Ammon's horn (tissue), 1 donor: ENCODE measurements around the gene TRAPPC6A.

Experiments
- DNase-seq: peaks from one replicate; pipeline ENCODE4 v3.0.0-alpha.2; 2016; ENCODE audit warnings: low spot score

TRAPPC6A gene

GRCh38 chr19:45177817-45178261 lies at the start of gene TRAPPC6A:
TRAPPC6A (minus strand) TSS chr19:45178237; CDS start chr19:45178218, 19 bp downstream.
- DNase-seq: no peak

- no peak for DNase-seq
Measured at GRCh38 chr19:45224645-45225044, 46.6 kb upstream of the TRAPPC6A start.

- no peak for DNase-seq
Measured at GRCh38 chr19:45223879-45224278, 45.8 kb upstream of the TRAPPC6A start.

- no peak for DNase-seq
Measured at GRCh38 chr19:45222724-45223123, 44.7 kb upstream of the TRAPPC6A start.

GRCh38 chr19:45218911-45219743 lies 41.1 kb upstream of the TRAPPC6A start:
- DNase-seq: no peak

- no peak for DNase-seq
Measured at GRCh38 chr19:45218426-45218825, 40.4 kb upstream of the TRAPPC6A start.

- no peak for DNase-seq
Measured at GRCh38 chr19:45217957-45218334, 39.9 kb upstream of the TRAPPC6A start.

GRCh38 chr19:45217193-45217956 lies 39.3 kb upstream of the TRAPPC6A start:
- no peak for DNase-seq

GRCh38 chr19:45216667-45217066 lies 38.6 kb upstream of the TRAPPC6A start:
- no peak for DNase-seq

- DNase-seq: no peak
Measured at GRCh38 chr19:45215391-45216191, 37.6 kb upstream of the TRAPPC6A start.

- DNase-seq: no peak
Measured at GRCh38 chr19:45213031-45213430, 35.0 kb upstream of the TRAPPC6A start.

GRCh38 chr19:45211751-45212381 lies 33.8 kb upstream of the TRAPPC6A start:
- no peak for DNase-seq

- no peak for DNase-seq
Measured at GRCh38 chr19:45206328-45206727, 28.3 kb upstream of the TRAPPC6A start.

- DNase-seq: no peak
Measured at GRCh38 chr19:45205810-45206209, 27.8 kb upstream of the TRAPPC6A start.

GRCh38 chr19:45202637-45203036 lies 24.6 kb upstream of the TRAPPC6A start:
- no peak for DNase-seq

GRCh38 chr19:45200568-45200967 lies 22.5 kb upstream of the TRAPPC6A start:
- peak; percentile 51 for DNase-seq

- no peak for DNase-seq
Measured at GRCh38 chr19:45195764-45196163, 17.7 kb upstream of the TRAPPC6A start.

- no peak for DNase-seq
Measured at GRCh38 chr19:45191375-45191774, 13.3 kb upstream of the TRAPPC6A start.

GRCh38 chr19:45189971-45190370 lies 11.9 kb upstream of the TRAPPC6A start:
- no peak for DNase-seq

- DNase-seq: no peak
Measured at GRCh38 chr19:45187421-45188100, 9.5 kb upstream of the TRAPPC6A start.
